Duodenal mucosa (tissue), 2 donors: Measurements from ENCODE around the gene NKX6-2.

Experiments used
- H3K27ac ChIP-seq: one replicate; pipeline ENCODE4 v1.7.0; 2013; ENCODE audit warnings: low read depth, low read length
- H3K27me3 ChIP-seq, 2 donors: one replicate each; pipeline ENCODE4 v1.7.0; 2013; ENCODE audit warnings: low read length in 2 of 2, control low read depth in 1 of 2; ENCODE audit not compliant: insufficient read depth in 2 of 2, control insufficient read depth in 1 of 2
- H3K36me3 ChIP-seq, 2 donors: one replicate each; pipeline ENCODE4 v1.7.0; 2013; ENCODE audit warnings: low read length in 2 of 2, control low read depth in 1 of 2; ENCODE audit not compliant: insufficient read depth in 2 of 2, control insufficient read depth in 1 of 2
- H3K4me1 ChIP-seq, 2 donors: one replicate each; pipeline ENCODE4 v1.7.0; 2013; ENCODE audit warnings: low read length in 2 of 2, control low read depth in 1 of 2; ENCODE audit not compliant: insufficient read depth in 2 of 2, control insufficient read depth in 1 of 2
- H3K4me3 ChIP-seq, 2 donors: one replicate each; pipeline ENCODE4 v1.7.0; 2013; ENCODE audit warnings: low read length in 2 of 2, low read depth in 1 of 2
- H3K9ac ChIP-seq, 2 donors: one replicate each; pipeline ENCODE4 v1.7.0; 2013; ENCODE audit warnings: low read length in 2 of 2, low read depth in 1 of 2
- H3K9me3 ChIP-seq, 2 donors: one replicate each; pipeline ENCODE4 v1.7.0; 2013; ENCODE audit warnings: low read length in 2 of 2, control low read depth in 1 of 2; ENCODE audit not compliant: control insufficient read depth in 1 of 2

NKX6-2 gene

DNA sequence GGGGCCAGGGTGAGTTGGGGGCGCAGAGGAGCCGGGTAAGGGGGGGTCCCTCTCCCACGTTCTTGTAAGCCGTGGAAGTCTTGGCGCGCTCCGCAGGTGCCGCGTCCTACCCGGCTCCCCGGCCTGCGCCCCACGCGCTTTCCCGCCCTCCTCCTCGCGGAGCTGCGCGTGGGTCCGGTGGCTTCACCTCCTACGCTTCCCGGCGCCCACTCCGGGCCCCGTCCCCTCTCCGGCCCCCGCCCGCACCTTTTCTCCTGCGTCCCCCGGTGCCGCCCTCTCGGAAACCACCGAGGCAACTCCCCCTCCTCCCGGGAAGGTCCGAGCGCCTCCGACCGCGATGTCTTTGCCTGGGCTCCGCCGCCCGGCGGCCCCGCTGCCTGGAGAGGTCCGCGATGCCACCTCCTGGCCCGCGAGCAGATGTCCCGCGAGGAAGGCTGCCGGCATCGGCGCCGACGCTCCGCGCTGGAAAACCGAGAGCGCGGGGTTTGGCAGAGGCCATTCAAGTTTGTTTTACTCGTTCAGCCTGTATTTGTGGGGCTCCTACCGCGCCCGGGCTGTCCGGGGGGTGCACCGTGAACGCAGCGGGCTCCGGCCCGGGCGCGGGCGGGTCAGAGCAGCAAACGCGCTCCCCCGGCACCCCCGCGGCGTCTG lies 2.4 kb upstream of the NKX6-2 start:
- Histone ChIP-seq H3K4me1 (no peaks in the 10 kb centered on the region), H3K27ac (no peak overlapping the region), H3K36me3 (no peaks in the 10 kb centered on the region), H3K4me3 (no peak overlapping the region), H3K27me3 (peaks cover 13 to 22% of the 10 kb centered on the region in 2 donors), H3K9me3 (no peaks in the 10 kb centered on the region), H3K9ac (no peak overlapping the region)

DNA sequence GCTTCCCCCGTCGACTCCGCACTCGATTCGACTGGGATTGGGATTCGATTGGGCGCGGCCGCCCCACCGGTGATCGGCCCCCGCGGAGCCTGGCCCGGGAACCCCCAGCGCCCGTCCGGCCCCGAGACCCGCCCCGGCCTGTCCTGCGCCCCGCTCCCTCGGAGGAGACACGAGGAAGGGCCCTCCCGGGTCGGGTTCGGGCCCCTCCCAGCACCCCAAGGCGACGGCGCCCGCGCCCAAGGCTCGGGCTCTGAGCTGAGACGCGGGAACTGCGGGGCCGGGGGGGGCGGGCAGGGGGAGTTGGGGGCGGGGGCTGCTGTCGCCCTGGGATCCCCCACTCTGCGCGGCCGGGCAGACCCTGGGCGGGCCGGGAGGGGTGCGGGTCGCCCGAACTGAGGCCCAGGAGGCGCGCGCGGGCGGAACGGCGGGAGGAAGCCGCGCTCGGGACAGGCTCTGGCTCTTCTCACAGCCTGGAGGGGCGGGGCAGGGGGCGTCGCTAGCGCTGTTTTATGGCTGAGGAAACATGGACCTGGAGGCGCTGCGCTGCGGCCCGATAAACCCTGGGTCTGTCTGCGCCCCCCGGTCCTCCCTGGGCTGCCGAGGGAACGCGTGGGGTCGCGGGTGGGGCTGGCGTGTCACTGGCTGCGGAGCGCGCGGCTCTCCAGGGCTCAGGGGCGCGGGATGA lies 1.7 kb upstream of the NKX6-2 start:
- no peak overlapping the region for H3K9ac ChIP-seq
- H3K27me3 ChIP-seq: peaks cover 13 to 22% of the 10 kb centered on the region in 2 donors
- H3K4me3 ChIP-seq: no peak overlapping the region

DNA sequence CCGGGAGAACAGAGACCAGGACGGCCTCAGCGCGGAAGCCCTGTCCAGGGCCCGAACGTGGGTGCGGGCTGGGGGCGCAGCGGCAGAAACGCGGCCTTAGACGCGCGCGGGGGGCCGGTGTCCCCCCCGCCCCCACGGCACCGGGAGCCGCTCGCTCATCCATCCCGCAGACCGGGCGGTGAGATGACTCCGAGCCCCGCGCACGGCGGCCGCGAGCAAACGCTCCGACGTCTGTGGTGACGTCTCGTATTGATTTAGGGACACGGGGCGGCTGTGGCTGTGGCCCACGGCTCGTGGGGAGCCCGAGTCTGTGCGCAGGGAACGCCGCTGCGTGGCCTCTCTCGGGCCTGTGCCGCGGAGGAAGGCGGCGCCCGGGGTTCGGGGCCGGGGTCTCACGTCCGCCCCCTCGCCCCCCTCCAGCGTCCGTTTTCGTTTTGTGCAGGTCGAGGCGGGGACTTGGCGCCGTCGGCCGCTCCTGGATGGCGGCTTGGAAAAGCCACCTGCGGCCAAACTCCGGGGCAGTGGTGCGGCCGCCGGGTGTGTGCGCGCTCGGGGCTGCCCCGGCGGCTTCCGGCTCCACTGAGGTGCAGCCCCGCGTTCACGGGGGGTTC lies 1.0 kb upstream of the NKX6-2 start:
- H3K36me3 ChIP-seq: peaks cover under 1 to 10% of the 10 kb centered on the region in 2 donors
- H3K4me3 ChIP-seq: no peak overlapping the region
- peaks cover 13 to 22% of the 10 kb centered on the region in 2 donors for H3K27me3 ChIP-seq
- no peak overlapping the region for H3K27ac ChIP-seq
- H3K4me1 ChIP-seq: no peaks in the 10 kb centered on the region
- no peaks in the 10 kb centered on the region for H3K9me3 ChIP-seq
- no peak overlapping the region for H3K9ac ChIP-seq

More for the DNA sequence above, 1.7 kb upstream of the NKX6-2 start:
- H3K9me3 ChIP-seq: no peaks in the 10 kb centered on the region
- H3K36me3 ChIP-seq: peaks cover 0 to 5% of the 10 kb centered on the region in 2 donors
- H3K27ac ChIP-seq: no peak overlapping the region
- no peaks in the 10 kb centered on the region for H3K4me1 ChIP-seq

DNA sequence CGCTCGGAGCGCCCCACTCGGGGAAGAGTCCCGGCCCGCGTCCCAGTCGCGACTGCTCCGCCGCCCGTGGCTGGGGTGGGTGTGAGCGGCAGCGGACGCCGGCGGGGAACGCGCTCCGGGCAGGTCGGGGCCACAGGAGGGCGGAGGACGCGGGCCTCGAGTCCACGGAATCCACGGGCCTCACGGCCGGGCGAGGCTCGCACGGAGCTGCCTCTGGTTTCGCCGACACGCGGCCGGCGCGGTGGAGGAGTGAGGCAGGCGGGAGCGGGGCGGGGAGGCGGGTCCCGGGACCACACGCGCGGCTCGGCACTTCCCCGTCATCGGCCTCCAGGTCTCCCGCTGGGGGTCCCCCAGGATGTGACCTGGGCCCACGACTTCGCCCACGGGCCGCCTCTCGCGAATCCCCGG lies 533 bp upstream of the NKX6-2 start:
- H3K36me3 ChIP-seq: peaks cover 4 to 16% of the 10 kb centered on the region in 2 donors
- peaks cover 13 to 22% of the 10 kb centered on the region in 2 donors for H3K27me3 ChIP-seq
- no peaks in the 10 kb centered on the region for H3K9me3 ChIP-seq
- H3K4me1 ChIP-seq: no peaks in the 10 kb centered on the region
- H3K4me3 ChIP-seq: no peak overlapping the region
- no peak overlapping the region for H3K9ac ChIP-seq
- H3K27ac ChIP-seq: no peak overlapping the region

DNA sequence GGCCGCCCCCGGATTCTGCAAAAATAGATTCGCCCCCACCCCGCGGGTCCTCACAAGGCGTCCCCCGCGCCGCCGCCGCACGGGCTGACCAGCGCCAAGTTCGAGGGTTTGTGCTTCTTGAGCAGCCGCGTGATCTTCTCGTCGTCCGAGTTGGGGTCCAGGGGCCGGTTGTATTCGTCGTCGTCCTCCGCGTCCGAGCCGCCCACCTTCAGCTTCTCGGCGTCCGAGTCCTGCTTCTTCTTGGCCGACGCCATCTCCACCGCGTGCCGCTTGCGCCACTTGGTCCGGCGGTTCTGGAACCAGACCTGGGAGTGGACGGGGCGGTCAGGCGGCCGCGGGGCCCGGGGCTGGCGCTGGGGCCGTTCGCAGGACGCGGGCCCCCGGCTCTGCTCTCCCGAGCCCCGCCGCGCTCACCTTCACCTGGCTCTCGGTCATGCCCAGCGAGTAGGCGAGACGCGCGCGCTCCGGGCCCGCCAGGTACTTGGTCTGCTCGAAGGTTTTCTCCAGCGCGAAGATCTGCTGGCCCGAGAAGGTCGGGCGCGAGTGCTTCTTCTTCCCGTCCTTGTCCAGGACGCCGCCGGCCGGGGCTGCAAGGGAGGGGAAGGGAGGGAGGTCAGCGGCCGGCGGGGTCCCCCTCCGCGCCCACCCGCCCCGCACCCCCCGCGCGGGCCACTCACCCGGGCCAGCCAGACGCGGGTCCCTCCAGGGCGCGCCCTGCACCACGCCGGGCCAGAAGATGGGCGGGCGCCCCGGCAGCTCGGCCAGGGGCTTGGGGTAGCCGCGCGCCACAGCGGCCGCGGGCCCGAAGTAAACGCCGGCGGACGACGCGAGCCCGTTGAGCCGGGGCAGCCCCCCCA lies 853 bp downstream of the NKX6-2 start:
- Histone ChIP-seq H3K4me1 (no peaks in the 10 kb centered on the region), H3K36me3 (peaks cover 4 to 22% of the 10 kb centered on the region in 2 donors), H3K27me3 (peaks cover 8 to 19% of the 10 kb centered on the region in 2 donors), H3K4me3 (no peak overlapping the region), H3K9ac (no peak overlapping the region), H3K9me3 (no peaks in the 10 kb centered on the region), H3K27ac (no peak overlapping the region)

DNA sequence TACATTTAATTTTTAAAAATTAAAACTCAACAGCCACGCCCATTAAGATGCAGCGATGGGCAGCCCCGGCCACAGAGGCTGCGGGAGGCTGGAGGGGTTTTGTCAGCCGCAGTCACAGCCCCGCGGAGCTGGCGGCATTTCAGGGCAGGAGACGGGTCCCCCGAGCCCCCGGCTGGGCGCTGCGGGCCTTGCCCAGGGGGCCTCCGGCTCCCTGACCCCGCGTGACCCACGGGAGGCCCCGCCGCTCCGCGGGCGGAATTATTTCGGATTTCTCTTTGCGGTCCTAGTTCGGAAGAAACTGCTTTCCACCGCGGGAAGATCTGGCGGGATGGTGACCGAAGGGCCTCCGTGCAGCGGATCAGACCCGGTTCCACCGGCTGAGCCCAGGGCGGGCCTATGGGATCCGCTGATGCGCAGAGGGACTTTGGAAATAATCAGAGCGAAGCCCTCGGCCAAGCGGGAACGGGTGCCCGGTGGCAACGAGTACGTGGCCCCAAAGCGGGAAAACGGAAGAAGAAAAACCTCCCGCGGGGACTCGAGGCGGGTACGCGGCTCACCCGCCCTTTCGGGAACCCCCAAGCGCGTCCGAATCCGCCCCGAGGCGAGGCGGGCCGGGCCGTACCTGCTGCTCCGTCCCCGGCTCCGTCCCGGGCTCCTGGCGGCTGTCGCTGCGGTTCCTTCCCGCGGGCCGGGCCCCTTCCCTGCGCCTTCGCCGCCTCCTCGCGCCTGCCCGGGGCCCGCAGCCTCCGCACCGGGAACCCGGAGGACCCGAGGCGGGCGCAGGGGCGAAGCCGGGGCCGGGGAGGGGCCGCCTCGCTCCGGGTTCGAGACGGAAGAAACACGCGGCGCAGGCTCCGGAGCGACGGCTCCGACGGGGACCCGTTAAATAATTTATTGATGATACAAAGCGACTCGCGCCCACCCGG lies 1.7 kb downstream of the NKX6-2 start:
- Histone ChIP-seq H3K9me3 (no peaks in the 10 kb centered on the region), H3K9ac (no peak overlapping the region), H3K4me1 (no peaks in the 10 kb centered on the region), H3K27ac (no peak overlapping the region), H3K27me3 (peaks cover 8 to 15% of the 10 kb centered on the region in 2 donors), H3K4me3 (no peak overlapping the region), H3K36me3 (peaks cover 4 to 26% of the 10 kb centered on the region in 2 donors)

DNA sequence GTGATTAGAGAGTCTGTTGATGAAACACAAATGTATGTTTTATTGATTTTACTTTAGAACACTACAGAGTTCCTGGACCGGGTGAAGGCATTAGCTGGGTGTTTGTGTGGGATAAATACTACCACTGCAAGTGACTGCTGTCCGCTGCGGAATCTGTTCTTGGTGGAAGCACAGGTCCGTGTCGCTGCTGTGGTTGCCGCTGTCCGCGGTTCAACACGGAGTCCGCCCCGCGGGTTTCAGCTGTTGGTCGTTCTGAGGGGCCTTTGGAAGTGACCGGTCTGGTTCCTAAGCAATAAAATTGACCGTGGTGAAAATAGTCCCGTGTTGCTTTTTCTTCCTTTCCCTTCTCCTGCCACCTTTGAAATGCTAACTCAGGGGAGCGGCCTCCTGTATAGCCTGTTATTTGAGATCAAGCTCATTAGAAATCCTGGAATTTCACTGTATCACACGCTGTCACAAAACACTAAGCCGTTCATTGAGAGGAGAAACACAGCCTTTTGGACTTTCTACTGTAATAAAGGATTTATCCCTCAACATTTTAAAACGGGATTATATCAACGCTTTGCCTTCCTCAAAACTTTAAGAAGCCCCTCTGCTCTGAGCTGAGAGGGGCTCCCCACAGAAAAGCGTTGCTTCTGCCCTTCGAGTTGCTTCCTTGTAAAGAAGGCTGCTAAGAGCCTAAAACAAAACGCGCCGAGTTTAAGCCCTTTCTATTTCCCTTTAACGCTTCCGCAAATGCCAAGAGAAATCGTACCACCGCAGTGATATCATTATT lies 2.6 kb downstream of the NKX6-2 start:
- no peak overlapping the region for H3K27ac ChIP-seq
- H3K4me1 ChIP-seq: no peaks in the 10 kb centered on the region
- no peak overlapping the region for H3K4me3 ChIP-seq
- H3K9me3 ChIP-seq: no peaks in the 10 kb centered on the region
- no peak overlapping the region for H3K9ac ChIP-seq
- peaks cover 8 to 15% of the 10 kb centered on the region in 2 donors for H3K27me3 ChIP-seq
- H3K36me3 ChIP-seq: peaks cover 4 to 34% of the 10 kb centered on the region in 2 donors

DNA sequence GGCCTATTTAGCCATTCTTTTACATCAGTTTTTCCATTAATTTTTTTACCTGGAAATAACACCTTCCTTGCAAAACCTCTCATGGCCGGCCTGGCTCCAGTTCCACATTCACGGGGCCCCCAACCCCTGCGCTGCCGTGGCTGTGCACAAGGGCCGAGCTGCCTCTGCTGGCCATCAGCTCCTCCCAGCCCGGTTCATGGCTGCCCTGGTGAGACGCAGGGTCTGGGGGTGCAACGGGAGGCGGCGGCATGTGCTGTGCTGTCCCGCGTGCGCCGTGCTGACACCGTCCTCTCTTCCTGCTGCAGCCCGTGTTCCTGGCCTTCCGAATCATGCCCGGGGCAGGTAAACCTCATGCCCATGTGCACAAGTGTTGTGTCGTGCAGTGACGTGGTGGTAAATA lies 4.4 kb downstream of the NKX6-2 start:
- Histone ChIP-seq H3K9me3 (no peaks in the 10 kb centered on the region), H3K4me3 (no peak overlapping the region), H3K9ac (no peak overlapping the region), H3K27me3 (peaks cover 4 to 10% of the 10 kb centered on the region in 2 donors), H3K27ac (no peak overlapping the region), H3K36me3 (peaks cover 8 to 40% of the 10 kb centered on the region in 2 donors), H3K4me1 (no peaks in the 10 kb centered on the region)

DNA sequence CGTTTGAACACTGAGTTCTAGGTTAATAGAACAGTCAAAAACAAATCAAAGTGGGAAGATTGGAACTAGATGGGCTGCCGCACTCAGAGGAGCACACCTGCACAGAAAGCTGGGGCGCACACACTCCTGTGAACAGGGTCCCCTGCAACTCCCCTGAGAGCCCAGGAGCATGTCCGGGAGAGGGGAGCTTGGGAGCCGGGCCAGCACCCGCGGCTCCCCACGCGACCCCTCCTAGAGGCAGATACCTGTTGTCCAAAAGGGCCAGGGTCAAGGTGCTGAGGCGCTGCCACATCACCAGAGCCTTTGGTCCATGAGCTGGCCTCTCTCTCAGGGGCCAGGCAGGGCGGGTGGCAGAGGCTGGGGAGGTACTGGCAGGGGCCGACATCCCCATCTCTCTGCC lies 5.6 kb downstream of the NKX6-2 start:
- Histone ChIP-seq H3K9ac (no peak overlapping the region), H3K4me3 (no peak overlapping the region), H3K9me3 (no peaks in the 10 kb centered on the region), H3K27me3 (peaks cover 0 to 6% of the 10 kb centered on the region in 2 donors), H3K36me3 (peaks cover 8 to 40% of the 10 kb centered on the region in 2 donors), H3K4me1 (peaks cover 0 to 6% of the 10 kb centered on the region in 2 donors), H3K27ac (no peak overlapping the region)
